Neural progenitor cell (in vitro differentiated cells): ENCODE measurements around the gene DTNBP1. TPM values are rescaled to one million over a fixed set of nuclear protein-coding genes. Genes with fewer than 3 reads are reported as not detected.
"Not testable (repeated sequence)": the region's sequence is repeated elsewhere in the genome, so short reads cannot be mapped to it uniquely, and the experiment has no call there.

Experiments
- DNase-seq: peaks from one replicate; pipeline ENCODE4 v3.0.0-alpha.2; 2016; ENCODE audit warnings: low spot score
- H2AFZ ChIP-seq: fragments of 200-600 bp; sonication (generic); replicated peaks from 2 replicates; pipeline ENCODE4 v1.6.1; 2016; ENCODE audit warnings: antibody characterized with exemption
- H3F3A ChIP-seq: fragments of 200-600 bp; sonication (generic); 2 replicates; pipeline ENCODE4 v1.6.1; 2016; ENCODE audit warnings: antibody characterized with exemption, low read depth
- H3K27ac ChIP-seq: fragments of 200-600 bp; sonication (generic); 2 replicates; pipeline ENCODE4 v1.5.1; 2016; ENCODE audit warnings: mild to moderate bottlenecking
- H3K27me3 ChIP-seq: fragments of 200-600 bp; sonication (generic); 2 replicates; pipeline ENCODE4 v1.6.1; 2016; ENCODE audit warnings: mild to moderate bottlenecking, moderate library complexity
- H3K36me3 ChIP-seq: fragments of 200-600 bp; sonication (generic); 2 replicates; pipeline ENCODE4 v1.5.1; 2016
- H3K4me1 ChIP-seq: fragments of 200-600 bp; sonication (generic); 2 replicates; pipeline ENCODE4 v1.6.1; 2016; ENCODE audit warnings: mixed run types
- H3K4me2 ChIP-seq: fragments of 200-600 bp; sonication (generic); 2 replicates; pipeline ENCODE4 v1.6.1; 2016
- H3K4me3 ChIP-seq: fragments of 200-600 bp; sonication (generic); 2 replicates; pipeline ENCODE4 v1.5.1; 2016
- H3K79me2 ChIP-seq: fragments of 200-600 bp; sonication (generic); 2 replicates; pipeline ENCODE4 v1.6.1; 2016; ENCODE audit warnings: low read depth
- H3K9ac ChIP-seq: fragments of 200-600 bp; sonication (generic); 2 replicates; pipeline ENCODE4 v1.6.1; 2016
- H3K9me3 ChIP-seq: fragments of 200-600 bp; sonication (generic); 2 replicates; pipeline ENCODE4 v1.5.1; 2016; ENCODE audit warnings: low read depth
- H4K20me1 ChIP-seq: fragments of 200-600 bp; sonication (generic); 2 replicates; pipeline ENCODE4 v1.6.1; 2016; ENCODE audit warnings: low read depth
- H3K27ac Mint-ChIP-seq: 3 replicates; pipeline ENCODE4 v1.8.0; 2021; ENCODE audit warnings: mixed read lengths
- H3K27me3 Mint-ChIP-seq: 2 replicates; pipeline ENCODE4 v1.8.0; 2022; ENCODE audit warnings: low read depth, mild to moderate bottlenecking, inconsistent platforms, moderate library complexity, mixed read lengths; ENCODE audit not compliant: insufficient read depth
- H3K36me3 Mint-ChIP-seq: 3 replicates; pipeline ENCODE4 v1.8.0; 2021; ENCODE audit warnings: mixed read lengths
- H3K4me1 Mint-ChIP-seq: 3 replicates; pipeline ENCODE4 v1.8.0; 2021; ENCODE audit warnings: mixed read lengths
- H3K4me3 Mint-ChIP-seq: 3 replicates; pipeline ENCODE4 v1.8.0; 2021; ENCODE audit warnings: mild to moderate bottlenecking, moderate library complexity, mixed read lengths
- H3K9me3 Mint-ChIP-seq: 3 replicates; pipeline ENCODE4 v1.8.0; 2020; ENCODE audit warnings: mixed read lengths
- CTCF ChIP-seq: fragments of 200-600 bp; sonication (generic); IDR thresholded peaks from 2 replicates; pipeline ENCODE4 v1.5.1; 2017; ENCODE audit warnings: antibody characterized with exemption, mild to moderate bottlenecking
- EZH2 ChIP-seq: fragments of 200-600 bp; sonication (generic); IDR thresholded peaks from 2 replicates; pipeline ENCODE4 v1.6.1; 2017; ENCODE audit warnings: antibody characterized with exemption, mild to moderate bottlenecking, moderate library complexity
- EZH2phosphoT487 ChIP-seq: fragments of 200-600 bp; sonication (generic); IDR thresholded peaks from 2 replicates; pipeline ENCODE4 v1.6.1; 2017; ENCODE audit warnings: antibody characterized with exemption
- total RNA-seq: library from RNA; depleted of rRNA; stranded (reverse); fragments of >200 nt; gene quantifications from 2 replicates; pipeline ENCODE4 v1.2.3, GENCODE V29; 2015; ENCODE audit warnings: low replicate concordance

The DTNBP1 gene
- total RNA-seq, 1 donor from 2014 or later, result 4.5 TPM

- no peaks in the 10 kb centered on the region for H3K27me3 ChIP-seq
- H3K4me2 ChIP-seq, result no peak overlapping the region
- H3K36me3 Mint-ChIP-seq, result peaks cover 3% of the 10 kb centered on the region
- no peak overlapping the region for H2AFZ ChIP-seq
- peaks cover 2% of the 10 kb centered on the region for H3K27me3 Mint-ChIP-seq
- peaks cover 6% of the 10 kb centered on the region for H3K9me3 Mint-ChIP-seq
- TF ChIP-seq CTCF (no peak), EZH2phosphoT487 (no peak), EZH2 (no peak)
- no peaks in the 10 kb centered on the region for H3K9me3 ChIP-seq
- H3K4me3 Mint-ChIP-seq, result no peak overlapping the region
- H3K36me3 ChIP-seq, result no peaks in the 10 kb centered on the region
- H4K20me1 ChIP-seq, result peaks cover 10% of the 10 kb centered on the region
- no peak overlapping the region for H3K27ac ChIP-seq
- no peak overlapping the region for H3K4me3 ChIP-seq
- H3K79me2 ChIP-seq, result no peaks in the 10 kb centered on the region
- H3F3A ChIP-seq, result peaks cover 3% of the 10 kb centered on the region
- H3K4me1 ChIP-seq, result peaks cover 15% of the 10 kb centered on the region
- peaks cover 30% of the 10 kb centered on the region for H3K4me1 Mint-ChIP-seq
- no peak overlapping the region for H3K9ac ChIP-seq
- H3K27ac Mint-ChIP-seq, result no peak overlapping the region
- no peak for DNase-seq
These were observed 116.2 kb downstream of the DTNBP1 start for GRCh38 chr6:15546591-15546990.

GRCh38 chr6:15544321-15544900 is 118.4 kb downstream of the DTNBP1 start:
- H3K36me3 ChIP-seq, result no peaks in the 10 kb centered on the region
- no peaks in the 10 kb centered on the region for H4K20me1 ChIP-seq
- H3K4me2 ChIP-seq, result no peak overlapping the region
- Mint-ChIP-seq H3K4me1 (peaks cover 21% of the 10 kb centered on the region), H3K4me3 (no peak overlapping the region), H3K27me3 (no peaks in the 10 kb centered on the region), H3K9me3 (peaks cover 6% of the 10 kb centered on the region), H3K36me3 (peaks cover 3% of the 10 kb centered on the region), H3K27ac (no peak overlapping the region)
- H3K27me3 ChIP-seq, result no peaks in the 10 kb centered on the region
- H3F3A ChIP-seq, result no peaks in the 10 kb centered on the region
- H3K27ac ChIP-seq, result no peak overlapping the region
- peaks cover 8% of the 10 kb centered on the region for H3K4me1 ChIP-seq
- no peak overlapping the region for H3K4me3 ChIP-seq
- no peak for TF ChIP-seq EZH2phosphoT487
- TF ChIP-seq CTCF, result no peak
- no peak for TF ChIP-seq EZH2
- no peaks in the 10 kb centered on the region for H3K9me3 ChIP-seq
- no peak overlapping the region for H2AFZ ChIP-seq
- DNase-seq, result no peak
- no peak overlapping the region for H3K9ac ChIP-seq
- no peaks in the 10 kb centered on the region for H3K79me2 ChIP-seq

- not testable (repeated sequence) for H3K9me3 ChIP-seq, H3K4me3 ChIP-seq, H3K9ac ChIP-seq, H3F3A ChIP-seq, H3K36me3 Mint-ChIP-seq, H4K20me1 ChIP-seq, H3K79me2 ChIP-seq, H3K27me3 ChIP-seq, H3K4me3 Mint-ChIP-seq, H3K36me3 ChIP-seq, H3K27ac ChIP-seq, DNase-seq, H2AFZ ChIP-seq, H3K27me3 Mint-ChIP-seq, H3K4me2 ChIP-seq, H3K4me1 ChIP-seq, H3K27ac Mint-ChIP-seq
- Mint-ChIP-seq H3K4me1 (peaks cover 29% of the 10 kb centered on the region), H3K9me3 (peaks cover 12% of the 10 kb centered on the region)
These were observed 119.4 kb downstream of the DTNBP1 start for GRCh38 chr6:15543332-15543917.

GRCh38 chr6:15539722-15540270 is 123.0 kb downstream of the DTNBP1 start:
- no peaks in the 10 kb centered on the region for H4K20me1 ChIP-seq
- Mint-ChIP-seq H3K9me3 (peaks cover 18% of the 10 kb centered on the region), H3K27ac (no peak overlapping the region), H3K36me3 (peaks cover 5% of the 10 kb centered on the region), H3K27me3 (peaks cover 4% of the 10 kb centered on the region), H3K4me1 (peaks cover 19% of the 10 kb centered on the region), H3K4me3 (no peak overlapping the region)
- no peaks in the 10 kb centered on the region for H3K36me3 ChIP-seq
- H3K4me2 ChIP-seq, result no peak overlapping the region
- H3K79me2 ChIP-seq, result no peaks in the 10 kb centered on the region
- no peaks in the 10 kb centered on the region for H3F3A ChIP-seq
- DNase-seq, result no peak
- no peak overlapping the region for H3K4me3 ChIP-seq
- no peaks in the 10 kb centered on the region for H3K9me3 ChIP-seq
- no peak overlapping the region for H3K27ac ChIP-seq
- H2AFZ ChIP-seq, result no peak overlapping the region
- no peaks in the 10 kb centered on the region for H3K4me1 ChIP-seq
- no peaks in the 10 kb centered on the region for H3K27me3 ChIP-seq
- TF ChIP-seq EZH2phosphoT487 (no peak), CTCF (no peak), EZH2 (no peak)
- no peak overlapping the region for H3K9ac ChIP-seq
